GM19099 (cell line): ENCODE results near the gene MEP1B.

Source experiments
- POLR2A ChIP-seq: IDR thresholded peaks from 3 replicates; pipeline ENCODE4 v1.6.1; 2011; ENCODE audit warnings: low read depth; ENCODE audit not compliant: insufficient read length; ENCODE audit errors: extremely low read depth

The MEP1B gene

DNA sequence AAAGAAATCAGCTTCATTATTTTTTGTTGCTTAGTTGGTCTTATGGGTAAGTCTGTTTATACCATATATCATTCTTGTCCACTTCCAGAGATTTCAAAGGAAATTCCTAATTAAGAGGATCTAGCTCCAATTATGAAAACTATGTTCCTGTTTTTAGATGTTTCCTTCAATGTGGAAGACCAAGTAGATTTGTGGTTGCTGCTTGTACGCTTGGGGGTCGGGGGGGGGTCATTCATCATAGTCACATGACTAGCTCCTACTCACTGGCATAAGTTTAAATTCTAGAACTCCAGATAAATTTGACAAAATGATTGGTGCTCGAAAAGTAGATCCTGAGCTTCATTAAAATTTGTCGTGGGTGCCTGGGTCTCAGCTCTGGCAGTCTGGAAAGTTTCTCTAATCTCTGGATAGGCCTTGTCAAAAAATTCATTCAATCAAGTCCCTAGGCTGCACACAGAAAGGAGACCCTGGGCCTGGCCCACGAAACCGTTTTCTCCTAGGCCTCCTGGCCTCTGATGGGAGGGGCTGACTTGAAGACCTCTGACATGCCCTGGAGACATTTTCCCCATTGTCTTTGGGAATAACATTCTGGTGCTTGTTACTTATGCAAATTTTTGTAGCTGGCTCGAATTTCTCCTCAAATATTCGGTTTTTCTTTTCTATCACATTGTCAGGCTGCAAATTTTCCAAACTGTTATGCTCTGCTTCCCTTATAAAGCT is 62.5 kb downstream of the MEP1B start:
- TF ChIP-seq POLR2A = no peak

DNA sequence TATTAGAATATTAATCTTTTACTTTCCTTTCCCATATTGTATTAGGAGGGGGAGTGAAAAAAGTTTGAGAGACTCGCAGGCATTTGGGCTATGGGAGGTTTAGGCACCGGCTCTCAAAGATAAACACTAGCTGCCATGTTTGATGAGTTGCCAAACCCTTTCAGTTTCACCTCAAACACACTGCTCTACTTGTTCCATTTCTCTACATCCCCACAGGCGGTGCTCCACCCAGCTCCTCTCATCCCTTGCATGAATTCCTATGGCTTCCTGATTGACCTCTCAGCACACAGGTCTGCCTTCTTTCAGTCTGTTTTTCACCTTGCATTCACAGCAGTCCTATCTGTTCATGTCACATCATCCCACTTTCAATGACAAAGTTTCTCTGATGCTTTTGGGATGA is 65.7 kb downstream of the MEP1B start:
- TF ChIP-seq POLR2A = no peak

DNA sequence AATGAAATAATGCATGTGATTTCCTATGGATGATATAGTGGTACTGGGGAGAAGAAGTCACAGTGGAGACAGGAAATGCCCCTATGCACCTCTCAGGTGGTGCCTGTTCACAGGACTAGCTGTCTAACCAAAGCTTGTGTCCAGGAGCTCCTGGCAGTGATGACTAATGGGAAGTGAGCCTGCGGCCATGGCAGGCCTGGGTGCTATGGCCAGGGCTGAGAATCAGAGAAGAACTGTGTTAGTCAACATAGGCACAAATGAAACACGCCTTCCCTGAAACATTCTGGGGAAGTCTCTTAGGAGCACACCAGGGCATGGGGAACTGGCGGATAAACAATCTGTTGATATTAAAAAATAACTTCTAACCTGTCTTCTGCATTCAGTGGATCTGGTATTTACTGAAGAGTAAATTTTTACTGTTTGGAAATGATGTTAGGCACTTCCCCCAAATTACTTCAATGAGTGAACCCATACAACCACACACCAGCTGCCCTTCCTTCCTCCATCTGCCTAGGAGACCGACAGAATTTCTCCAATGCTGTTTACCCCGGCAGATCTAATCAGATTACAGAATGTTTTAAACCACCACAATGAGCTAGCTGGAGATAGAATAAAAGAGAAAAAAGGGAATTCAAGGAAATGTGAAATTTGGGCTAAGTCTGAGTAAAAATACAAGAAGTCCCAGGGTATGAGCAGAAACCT is 67.4 kb downstream of the MEP1B start:
- no peak for TF ChIP-seq POLR2A

- no peak for TF ChIP-seq POLR2A
Observed at GRCh38 chr18:32258148-32258547, 68.3 kb downstream of the MEP1B start.

- TF ChIP-seq POLR2A = no peak
Observed at GRCh38 chr18:32258558-32259204, 68.8 kb downstream of the MEP1B start.

GRCh38 chr18:32259553-32259952 is 69.7 kb downstream of the MEP1B start:
- no peak for TF ChIP-seq POLR2A

DNA sequence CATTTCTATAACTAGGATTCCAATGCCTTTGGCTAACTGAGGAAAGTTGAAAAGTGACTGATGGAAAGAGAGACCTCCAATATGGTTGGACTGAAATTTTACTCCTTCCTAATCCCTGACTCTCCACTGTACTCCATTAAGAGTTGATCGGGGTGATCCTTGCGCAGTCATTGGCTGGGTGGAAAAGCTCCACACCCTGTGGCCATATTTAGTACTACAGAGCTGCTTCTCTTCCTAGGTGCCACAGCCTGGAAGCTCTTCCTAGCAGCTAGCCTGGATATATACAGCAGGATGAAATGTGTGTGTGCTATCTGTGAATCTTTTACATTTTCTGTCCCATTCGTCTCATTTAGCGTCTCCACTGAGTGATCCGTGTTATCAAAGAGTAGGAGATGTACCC is 71.2 kb downstream of the MEP1B start:
- TF ChIP-seq POLR2A = no peak

DNA sequence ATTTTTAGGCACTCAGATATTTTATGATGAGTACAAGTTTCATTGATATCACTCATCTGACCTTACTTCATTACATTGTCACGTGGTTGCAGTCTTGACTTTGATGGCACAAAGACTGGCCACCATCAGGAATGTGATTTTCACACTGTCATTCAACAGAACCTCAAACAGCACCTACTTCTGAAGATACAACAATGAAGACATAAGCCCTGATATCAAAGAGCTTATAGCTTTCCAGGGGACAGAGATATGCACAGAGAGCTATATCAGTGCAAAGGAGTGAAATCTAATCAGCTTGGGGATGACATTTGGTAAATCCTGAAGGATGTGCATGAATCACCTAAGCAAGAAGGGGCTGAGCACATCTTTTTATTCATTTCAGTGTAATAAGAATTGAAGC is 72.3 kb downstream of the MEP1B start:
- no peak for TF ChIP-seq POLR2A

DNA sequence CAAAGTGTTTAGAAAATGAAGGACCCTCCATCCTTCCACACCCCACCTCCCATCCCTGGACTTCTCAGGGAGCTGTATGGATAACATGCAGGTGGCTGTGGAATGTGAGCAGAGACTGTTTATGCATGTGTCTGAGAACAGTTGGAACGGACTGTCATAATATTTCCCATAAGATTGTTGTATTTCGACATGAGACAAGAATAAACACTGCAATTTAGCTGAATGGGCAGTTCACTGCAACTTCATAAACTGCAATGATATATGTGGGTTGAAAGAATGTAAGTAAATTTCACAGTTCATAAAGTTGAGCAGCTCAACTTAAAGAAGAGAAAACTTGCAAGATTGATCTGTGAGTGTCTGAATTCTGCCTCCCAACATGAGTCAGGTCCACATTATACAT is 74.6 kb downstream of the MEP1B start:
- TF ChIP-seq POLR2A = no peak

GRCh38 chr18:32267463-32267862 is 77.6 kb downstream of the MEP1B start:
- no peak for TF ChIP-seq POLR2A
